HEK293 (cell line): ENCODE results near the gene ING5.

Source experiments
- CTCF ChIA-PET: fragments of 350-600 bp; formaldehyde crosslinking; extraction: SDS; loops from one replicate; lab custom pipeline; 2021; ENCODE audit warnings: antibody characterized with exemption; lab: Yijun Ruan, JAX
- POLR2A ChIA-PET: fragments of 300-600 bp; formaldehyde crosslinking; extraction: SDS; loops from one replicate; lab custom pipeline; 2020; ENCODE audit warnings: antibody characterized with exemption, inconsistent platforms; lab: Yijun Ruan, JAX
- H3K27ac ChIP-seq: fragments of 200-500 bp; sonication (Bioruptor generic); 2 replicates; pipeline ENCODE4 v1.5.1; 2014; ENCODE audit warnings: low read depth, low read length, control low read depth, inconsistent platforms; ENCODE audit errors: extremely low read depth
- H3K36me3 ChIP-seq, 2 experiments: fragments of 200-500 bp in 1 of 2; sonication (Bioruptor generic) in 1 of 2; 1 replicate in 1 of 2; 2 replicates in 1 of 2; pipeline ENCODE4 v1.5.1; 2014 to 2017; ENCODE audit warnings: inconsistent platforms in 2 of 2, low read length in 2 of 2; ENCODE audit not compliant: control insufficient read depth in 2 of 2, insufficient read depth in 1 of 2
- H3K4me1 ChIP-seq: fragments of 200-500 bp; sonication (Bioruptor generic); 2 replicates; pipeline ENCODE4 v1.5.1; 2014; ENCODE audit warnings: mild to moderate bottlenecking, low read length, inconsistent platforms; ENCODE audit not compliant: control insufficient read depth, insufficient read depth
- H3K4me3 ChIP-seq: 2 replicates; pipeline ENCODE4 v1.5.1; 2011; ENCODE audit warnings: low read depth, mild to moderate bottlenecking, control low read depth, low read length, moderate library complexity
- H3K9me3 ChIP-seq: fragments of 200-500 bp; sonication (Bioruptor generic); 2 replicates; pipeline ENCODE4 v1.5.1; 2014; ENCODE audit warnings: low read depth, low read length, inconsistent platforms; ENCODE audit not compliant: control insufficient read depth, insufficient read depth
- BCL11B ChIP-seq: fragments of 450-650 bp; formaldehyde crosslinking; IDR thresholded peaks from 2 replicates; pipeline ENCODE4 v1.5.1; 2016; ENCODE audit warnings: low read depth, missing biosample characterization, missing genetic modification characterization
- EGR2 ChIP-seq: fragments of 450-650 bp; formaldehyde crosslinking; IDR thresholded peaks from 2 replicates; pipeline ENCODE4 v1.5.1; 2016; ENCODE audit warnings: low read depth, missing biosample characterization, missing genetic modification characterization
- IKZF3 ChIP-seq: fragments of 450-650 bp; IDR thresholded peaks from 2 replicates; pipeline ENCODE4 v1.5.0; 2018; ENCODE audit warnings: missing biosample characterization, mild to moderate bottlenecking, missing genetic modification characterization, moderate library complexity
- KLF1 ChIP-seq: fragments of 450-650 bp; formaldehyde crosslinking; IDR thresholded peaks from 2 replicates; pipeline ENCODE4 v1.5.1; 2016; ENCODE audit warnings: missing biosample characterization, missing genetic modification characterization
- KLF10 ChIP-seq: fragments of 450-650 bp; IDR thresholded peaks from 2 replicates; pipeline ENCODE4 v1.5.1; 2018; ENCODE audit warnings: missing biosample characterization, mild to moderate bottlenecking, missing genetic modification characterization
- KLF8 ChIP-seq: fragments of 450-650 bp; formaldehyde crosslinking; IDR thresholded peaks from 2 replicates; pipeline ENCODE4 v1.5.1; 2016; ENCODE audit warnings: missing biosample characterization, missing genetic modification characterization
- MYNN ChIP-seq: fragments of 450-650 bp; formaldehyde crosslinking; IDR thresholded peaks from 2 replicates; pipeline ENCODE4 v1.5.1; 2016; ENCODE audit warnings: missing biosample characterization, missing genetic modification characterization, borderline replicate concordance
- OVOL3 ChIP-seq: fragments of 450-650 bp; formaldehyde crosslinking; IDR thresholded peaks from 2 replicates; pipeline ENCODE4 v1.5.1; 2016; ENCODE audit warnings: missing biosample characterization, missing genetic modification characterization
- SP7 ChIP-seq: fragments of 450-650 bp; formaldehyde crosslinking; IDR thresholded peaks from 2 replicates; pipeline ENCODE4 v1.5.1; 2016; ENCODE audit warnings: missing biosample characterization, missing genetic modification characterization
- TCF7L2 ChIP-seq: IDR thresholded peaks from 2 replicates; pipeline ENCODE4 v1.6.1; 2011; ENCODE audit warnings: low read depth, mild to moderate bottlenecking, inconsistent platforms, low read length, moderate library complexity, borderline replicate concordance
- ZBTB7A ChIP-seq: fragments of 450-650 bp; formaldehyde crosslinking; IDR thresholded peaks from 2 replicates; pipeline ENCODE4 v1.5.1; 2016; ENCODE audit warnings: low read depth, missing biosample characterization, missing genetic modification characterization
- ZBTB8A ChIP-seq: fragments of 450-650 bp; formaldehyde crosslinking; IDR thresholded peaks from 2 replicates; pipeline ENCODE4 v1.5.1; 2016; ENCODE audit warnings: missing biosample characterization, missing genetic modification characterization
- ZEB2 ChIP-seq: fragments of 450-650 bp; formaldehyde crosslinking; IDR thresholded peaks from 2 replicates; pipeline ENCODE4 v1.5.1; 2016; ENCODE audit warnings: missing biosample characterization, missing genetic modification characterization
- ZFHX2 ChIP-seq: fragments of 450-650 bp; formaldehyde crosslinking; conservative IDR thresholded peaks from 2 replicates; pipeline ENCODE4 v1.5.1; 2016; ENCODE audit warnings: missing biosample characterization, missing genetic modification characterization
- ZFP69B ChIP-seq: fragments of 450-650 bp; formaldehyde crosslinking; IDR thresholded peaks from 2 replicates; pipeline ENCODE4 v1.5.1; 2016; ENCODE audit warnings: missing biosample characterization, missing genetic modification characterization
- ZNF121 ChIP-seq: fragments of 450-650 bp; formaldehyde crosslinking; IDR thresholded peaks from 2 replicates; pipeline ENCODE4 v1.5.1; 2016; ENCODE audit warnings: missing biosample characterization, missing genetic modification characterization
- ZNF140 ChIP-seq: fragments of 450-650 bp; formaldehyde crosslinking; IDR thresholded peaks from 2 replicates; pipeline ENCODE4 v1.5.1; 2016; ENCODE audit warnings: missing biosample characterization, missing genetic modification characterization
- ZNF174 ChIP-seq: fragments of 450-650 bp; formaldehyde crosslinking; IDR thresholded peaks from 2 replicates; pipeline ENCODE4 v1.5.0; 2017; ENCODE audit warnings: missing biosample characterization, mild to moderate bottlenecking, missing genetic modification characterization
- ZNF394 ChIP-seq: fragments of 450-650 bp; formaldehyde crosslinking; IDR thresholded peaks from 2 replicates; pipeline ENCODE4 v1.5.1; 2016; ENCODE audit warnings: missing biosample characterization, missing genetic modification characterization, mild to moderate bottlenecking, moderate library complexity, borderline replicate concordance
- ZNF423 ChIP-seq: fragments of 450-650 bp; formaldehyde crosslinking; IDR thresholded peaks from 2 replicates; pipeline ENCODE4 v1.5.1; 2016; ENCODE audit warnings: missing biosample characterization, missing genetic modification characterization
- ZNF600 ChIP-seq: fragments of 450-650 bp; formaldehyde crosslinking; IDR thresholded peaks from 2 replicates; pipeline ENCODE4 v1.5.1; 2016; ENCODE audit warnings: missing biosample characterization, missing genetic modification characterization
- ZNF660 ChIP-seq: fragments of 450-650 bp; IDR thresholded peaks from 2 replicates; pipeline ENCODE4 v1.5.1; 2018; ENCODE audit warnings: missing biosample characterization, mild to moderate bottlenecking, missing genetic modification characterization
- ZNF707 ChIP-seq: fragments of 450-650 bp; formaldehyde crosslinking; IDR thresholded peaks from 2 replicates; pipeline ENCODE4 v1.5.1; 2016; ENCODE audit warnings: missing biosample characterization, missing genetic modification characterization
- ZNF76 ChIP-seq: fragments of 450-650 bp; formaldehyde crosslinking; IDR thresholded peaks from 2 replicates; pipeline ENCODE4; 2016; ENCODE audit warnings: low read depth, missing biosample characterization, missing genetic modification characterization, borderline replicate concordance
- ZNF837 ChIP-seq: fragments of 450-650 bp; formaldehyde crosslinking; IDR thresholded peaks from 2 replicates; pipeline ENCODE4 v1.5.1; 2016; ENCODE audit warnings: missing biosample characterization, missing genetic modification characterization
- ZSCAN30 ChIP-seq: fragments of 450-650 bp; IDR thresholded peaks from 2 replicates; pipeline ENCODE4 v1.5.1; 2018; ENCODE audit warnings: missing biosample characterization, mild to moderate bottlenecking, missing genetic modification characterization, moderate library complexity
- TF ChIP-seq, protein P1 (sequence below): sonication (generic); formaldehyde crosslinking; IDR thresholded peaks from 2 replicates; pipeline ENCODE4 v1.8.1; 2022; ENCODE audit warnings: mild to moderate bottlenecking, moderate library complexity, missing genetic modification reagents
- TF ChIP-seq, protein P2 (sequence below): fragments of 450-650 bp; formaldehyde crosslinking; IDR thresholded peaks from 2 replicates; pipeline ENCODE4 v1.5.1; 2016; ENCODE audit warnings: missing biosample characterization, missing genetic modification characterization
- TF ChIP-seq, protein P3 (sequence below): fragments of 450-650 bp; formaldehyde crosslinking; IDR thresholded peaks from 2 replicates; pipeline ENCODE4 v1.5.1; 2017; ENCODE audit warnings: missing biosample characterization, missing genetic modification characterization
- TF ChIP-seq, protein P4 (sequence below): fragments of 450-650 bp; formaldehyde crosslinking; IDR thresholded peaks from 2 replicates; pipeline ENCODE4 v1.5.1; 2016; ENCODE audit warnings: missing biosample characterization, missing genetic modification characterization
- TF ChIP-seq, protein P5 (sequence below): fragments of 450-650 bp; formaldehyde crosslinking; IDR thresholded peaks from 2 replicates; pipeline ENCODE4 v1.5.1; 2016; ENCODE audit warnings: missing biosample characterization, missing genetic modification characterization

The ING5 gene

DNA sequence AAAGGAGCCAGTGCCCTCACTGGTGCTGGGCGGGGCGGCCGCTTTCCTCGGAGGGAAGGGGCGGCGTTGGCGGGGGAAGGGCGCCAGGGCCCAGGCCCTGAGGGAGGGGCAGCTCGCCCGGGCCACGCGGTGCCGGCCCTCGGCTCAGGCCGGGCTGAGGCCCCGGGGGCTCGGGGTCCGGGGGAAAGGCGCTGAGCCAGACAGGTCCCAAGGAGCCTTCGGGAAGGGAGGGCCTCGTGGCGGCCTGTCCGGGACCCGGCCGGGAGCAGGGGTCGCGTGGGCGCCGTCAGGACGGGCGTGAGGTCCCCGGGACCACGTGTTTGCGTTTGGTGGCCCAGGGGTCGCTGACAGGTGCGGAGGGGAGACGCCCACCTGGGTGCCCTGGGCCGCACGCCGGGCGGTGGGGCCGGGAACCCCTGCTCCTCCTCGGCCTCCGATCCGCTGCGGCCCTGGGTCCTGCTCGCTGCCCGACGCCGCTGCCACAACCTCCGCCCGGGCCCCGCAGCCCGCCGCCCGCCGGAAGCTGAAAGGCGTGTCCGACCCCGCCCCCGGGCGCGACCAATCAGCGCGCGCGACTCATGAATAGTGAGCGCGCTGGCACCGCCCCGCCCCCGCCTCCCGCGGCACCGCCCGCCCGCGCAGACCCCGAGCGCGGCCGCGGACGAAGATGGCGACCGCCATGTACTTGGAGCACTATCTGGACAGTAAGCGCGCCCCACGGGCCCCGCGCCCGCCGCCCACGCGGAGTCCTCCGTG, at the start of gene ING5:
ING5 (plus strand) TSS at position 641 of the 756 bp plus-strand sequence; CDS start at position 668, 27 bp downstream.
- no peaks in the 10 kb centered on the region for H3K9me3 ChIP-seq
- H3K27ac ChIP-seq: peak within 1 kb of the TSS; percentile 89
- CTCF ChIA-PET: interaction anchor here (0.6 to 1.7 kb wide), 6 partner anchors 13 to 177 kb away, joined by 3 to 5 read pairs (median 4); partner anchors contain the start of gene DTYMK
- H3K36me3 ChIP-seq: peaks cover 8 to 26% of the 10 kb centered on the region in 2 experiments; a peak in 2 of 3 replicates
- peak within 1 kb of the TSS; percentile 82 for H3K4me3 ChIP-seq
- peaks cover 6% of the 10 kb centered on the region for H3K4me1 ChIP-seq
- POLR2A ChIA-PET: interaction anchor here (0.8 to 6.3 kb wide), 14 partner anchors 10 to 692 kb away, joined by 3 to 58 read pairs (median 5); partner anchors contain the start of genes D2HGDH, DTYMK, HDLBP and PASK
- no peak for TF ChIP-seq ZNF140 (tag by site-specific recombination)
- 0 out of 2 replicates have a peak, but pooled peaks have one; percentile 19 for TF ChIP-seq BCL11B (tag by site-specific recombination)
- peak; percentile 78 for TF ChIP-seq ZFHX2
- TF ChIP-seq, protein P1, sequence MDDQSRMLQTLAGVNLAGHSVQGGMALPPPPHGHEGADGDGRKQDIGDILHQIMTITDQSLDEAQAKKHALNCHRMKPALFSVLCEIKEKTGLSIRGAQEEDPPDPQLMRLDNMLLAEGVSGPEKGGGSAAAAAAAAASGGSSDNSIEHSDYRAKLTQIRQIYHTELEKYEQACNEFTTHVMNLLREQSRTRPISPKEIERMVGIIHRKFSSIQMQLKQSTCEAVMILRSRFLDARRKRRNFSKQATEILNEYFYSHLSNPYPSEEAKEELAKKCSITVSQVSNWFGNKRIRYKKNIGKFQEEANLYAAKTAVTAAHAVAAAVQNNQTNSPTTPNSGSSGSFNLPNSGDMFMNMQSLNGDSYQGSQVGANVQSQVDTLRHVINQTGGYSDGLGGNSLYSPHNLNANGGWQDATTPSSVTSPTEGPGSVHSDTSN (CRISPR knock-in tag): peak; percentile 78; the same call in 1 of the 2 replicates
- TF ChIP-seq EGR2 (tag by site-specific recombination): peak; percentile 22; the same call in 1 of the 2 replicates
- TF ChIP-seq, protein P2, sequence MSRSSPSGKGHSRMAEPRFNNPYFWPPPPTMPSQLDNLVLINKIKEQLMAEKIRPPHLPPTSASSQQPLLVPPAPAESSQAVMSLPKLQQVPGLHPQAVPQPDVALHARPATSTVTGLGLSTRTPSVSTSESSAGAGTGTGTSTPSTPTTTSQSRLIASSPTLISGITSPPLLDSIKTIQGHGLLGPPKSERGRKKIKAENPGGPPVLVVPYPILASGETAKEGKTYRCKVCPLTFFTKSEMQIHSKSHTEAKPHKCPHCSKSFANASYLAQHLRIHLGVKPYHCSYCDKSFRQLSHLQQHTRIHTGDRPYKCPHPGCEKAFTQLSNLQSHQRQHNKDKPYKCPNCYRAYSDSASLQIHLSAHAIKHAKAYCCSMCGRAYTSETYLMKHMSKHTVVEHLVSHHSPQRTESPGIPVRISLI (tag by site-specific recombination): no peak
- TF ChIP-seq ZSCAN30 (tag by site-specific recombination): peak; percentile 64
- TF ChIP-seq KLF10 (tag by site-specific recombination): peak; percentile 99
- peak; percentile 97 for TF ChIP-seq ZBTB8A (tag by site-specific recombination)
- no peak for TF ChIP-seq ZNF394 (tag by site-specific recombination)
- peak; percentile 42; the same call in 1 of the 2 replicates for TF ChIP-seq ZNF660
- TF ChIP-seq ZNF600 (tag by site-specific recombination): peak; percentile 62; the same call in 1 of the 2 replicates
- TF ChIP-seq TCF7L2: no peak
- peak; percentile 29; the same call in 1 of the 2 replicates for TF ChIP-seq SP7 (tag by site-specific recombination)
- TF ChIP-seq IKZF3: 0 out of 2 replicates have a peak, but pooled peaks have one; percentile 8
- peak; percentile 75; the same call in 1 of the 2 replicates for TF ChIP-seq KLF8 (tag by site-specific recombination)
- TF ChIP-seq ZNF837 (tag by site-specific recombination): no peak
- TF ChIP-seq ZEB2 (tag by site-specific recombination): peak; percentile 64; the same call in 1 of the 2 replicates
- TF ChIP-seq ZNF707: no peak
- TF ChIP-seq ZFP69B (tag by site-specific recombination): peak; percentile 49; the same call in 1 of the 2 replicates
- TF ChIP-seq MYNN (tag by site-specific recombination): no peak
- TF ChIP-seq, protein P3, sequence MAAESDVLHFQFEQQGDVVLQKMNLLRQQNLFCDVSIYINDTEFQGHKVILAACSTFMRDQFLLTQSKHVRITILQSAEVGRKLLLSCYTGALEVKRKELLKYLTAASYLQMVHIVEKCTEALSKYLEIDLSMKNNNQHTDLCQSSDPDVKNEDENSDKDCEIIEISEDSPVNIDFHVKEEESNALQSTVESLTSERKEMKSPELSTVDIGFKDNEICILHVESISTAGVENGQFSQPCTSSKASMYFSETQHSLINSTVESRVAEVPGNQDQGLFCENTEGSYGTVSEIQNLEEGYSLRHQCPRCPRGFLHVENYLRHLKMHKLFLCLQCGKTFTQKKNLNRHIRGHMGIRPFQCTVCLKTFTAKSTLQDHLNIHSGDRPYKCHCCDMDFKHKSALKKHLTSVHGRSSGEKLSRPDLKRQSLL: 0 out of 2 replicates have a peak, but pooled peaks have one; percentile 4
- TF ChIP-seq, protein P4, sequence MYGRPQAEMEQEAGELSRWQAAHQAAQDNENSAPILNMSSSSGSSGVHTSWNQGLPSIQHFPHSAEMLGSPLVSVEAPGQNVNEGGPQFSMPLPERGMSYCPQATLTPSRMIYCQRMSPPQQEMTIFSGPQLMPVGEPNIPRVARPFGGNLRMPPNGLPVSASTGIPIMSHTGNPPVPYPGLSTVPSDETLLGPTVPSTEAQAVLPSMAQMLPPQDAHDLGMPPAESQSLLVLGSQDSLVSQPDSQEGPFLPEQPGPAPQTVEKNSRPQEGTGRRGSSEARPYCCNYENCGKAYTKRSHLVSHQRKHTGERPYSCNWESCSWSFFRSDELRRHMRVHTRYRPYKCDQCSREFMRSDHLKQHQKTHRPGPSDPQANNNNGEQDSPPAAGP (tag by site-specific recombination): peak; percentile 77; the same call in 1 of the 2 replicates
- TF ChIP-seq, protein P5, sequence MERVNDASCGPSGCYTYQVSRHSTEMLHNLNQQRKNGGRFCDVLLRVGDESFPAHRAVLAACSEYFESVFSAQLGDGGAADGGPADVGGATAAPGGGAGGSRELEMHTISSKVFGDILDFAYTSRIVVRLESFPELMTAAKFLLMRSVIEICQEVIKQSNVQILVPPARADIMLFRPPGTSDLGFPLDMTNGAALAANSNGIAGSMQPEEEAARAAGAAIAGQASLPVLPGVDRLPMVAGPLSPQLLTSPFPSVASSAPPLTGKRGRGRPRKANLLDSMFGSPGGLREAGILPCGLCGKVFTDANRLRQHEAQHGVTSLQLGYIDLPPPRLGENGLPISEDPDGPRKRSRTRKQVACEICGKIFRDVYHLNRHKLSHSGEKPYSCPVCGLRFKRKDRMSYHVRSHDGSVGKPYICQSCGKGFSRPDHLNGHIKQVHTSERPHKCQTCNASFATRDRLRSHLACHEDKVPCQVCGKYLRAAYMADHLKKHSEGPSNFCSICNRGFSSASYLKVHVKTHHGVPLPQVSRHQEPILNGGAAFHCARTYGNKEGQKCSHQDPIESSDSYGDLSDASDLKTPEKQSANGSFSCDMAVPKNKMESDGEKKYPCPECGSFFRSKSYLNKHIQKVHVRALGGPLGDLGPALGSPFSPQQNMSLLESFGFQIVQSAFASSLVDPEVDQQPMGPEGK (tag by site-specific recombination): peak; percentile 69
- TF ChIP-seq OVOL3 (tag by site-specific recombination): 0 out of 2 replicates have a peak, but pooled peaks have one; percentile 23
- TF ChIP-seq ZNF121: peak; percentile 33; the same call in 1 of the 2 replicates
- no peak for TF ChIP-seq ZNF423 (tag by site-specific recombination)
- TF ChIP-seq KLF1 (tag by site-specific recombination): peak; percentile 43
- no peak for TF ChIP-seq ZNF174 (tag by site-specific recombination)
- peak; percentile 59; the same call in 1 of the 2 replicates for TF ChIP-seq ZNF76 (tag by site-specific recombination)
- TF ChIP-seq ZBTB7A: peak; percentile 62; the same call in 1 of the 2 replicates
